Hematopoietic multipotent progenitor cell treated with erythropoietin and hydrocortisone succinate and interleukin-3 and kit ligand, for 17 days (in vitro differentiated cells): Measurements from ENCODE around the gene THSD7A.
A peak's percentile ranks its signal among the peaks of the same experiment; 100 is the strongest.

ENCODE experiments used
- DNase-seq: peaks from one replicate; pipeline ENCODE4 v3.0.0-alpha.2; 2015; ENCODE audit warnings: low spot score

THSD7A gene

GRCh38 chr7:11412036-11412435 lies 420.0 kb downstream of the THSD7A start:
- DNase-seq, result no peak

GRCh38 chr7:11410656-11411644 lies 421.0 kb downstream of the THSD7A start:
- no peak for DNase-seq

- no peak for DNase-seq
Measured at GRCh38 chr7:11404355-11404754, 427.6 kb downstream of the THSD7A start.

DNA sequence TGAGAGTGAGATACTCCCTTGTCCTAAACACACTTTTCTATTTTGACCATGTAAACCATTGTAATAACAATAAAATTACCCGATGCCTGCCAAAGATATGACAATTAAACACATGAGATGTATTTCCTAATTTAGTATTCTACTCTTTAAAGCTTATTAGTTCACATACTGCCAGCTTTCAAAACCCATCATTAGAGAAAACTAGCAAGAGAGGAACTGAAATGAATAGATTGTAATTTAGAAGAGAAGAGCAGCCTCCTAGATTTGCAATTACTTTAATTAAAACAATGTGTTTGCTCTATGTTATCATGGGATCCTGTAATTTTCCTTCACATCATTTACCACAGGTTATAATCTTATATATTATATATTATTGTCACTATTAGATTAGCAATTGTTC lies 428.2 kb downstream of the THSD7A start:
- no peak for DNase-seq

GRCh38 chr7:11394438-11394837 lies 437.6 kb downstream of the THSD7A start:
- no peak for DNase-seq

- no peak for DNase-seq
Measured at GRCh38 chr7:11379641-11380040, 452.4 kb downstream of the THSD7A start.

- DNase-seq, result no peak
Measured at GRCh38 chr7:11376529-11376928, 455.5 kb downstream of the THSD7A start.

- no peak for DNase-seq
Measured at GRCh38 chr7:11374629-11375028, 457.4 kb downstream of the THSD7A start.

DNA sequence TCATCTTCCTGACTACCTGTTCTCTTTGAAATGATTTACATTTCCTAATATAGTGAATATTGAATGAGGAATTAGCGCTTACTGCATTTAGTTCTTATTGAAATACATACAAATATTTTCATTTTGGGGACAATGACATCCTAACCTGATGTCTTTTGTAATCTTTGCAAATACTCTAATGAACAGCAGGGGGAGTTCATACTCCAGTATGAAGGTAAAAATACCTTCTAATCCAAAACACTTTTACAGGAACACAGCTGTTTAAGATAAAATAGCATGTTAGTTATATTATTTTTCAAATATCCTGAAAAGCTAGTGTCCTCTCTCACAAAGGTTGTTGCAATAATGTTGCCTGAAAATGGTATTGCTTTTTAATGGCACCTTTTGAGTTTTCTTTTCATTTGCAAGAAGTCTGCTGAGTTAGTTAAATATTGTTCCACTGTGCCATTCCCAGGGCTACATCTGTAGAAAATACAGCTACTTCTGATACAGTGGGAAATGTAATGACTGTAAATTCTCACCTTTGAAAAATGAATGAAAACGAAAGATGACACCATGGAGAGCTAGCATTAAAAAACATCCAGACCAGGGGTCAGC lies 458.4 kb downstream of the THSD7A start:
- no peak for DNase-seq

DNA sequence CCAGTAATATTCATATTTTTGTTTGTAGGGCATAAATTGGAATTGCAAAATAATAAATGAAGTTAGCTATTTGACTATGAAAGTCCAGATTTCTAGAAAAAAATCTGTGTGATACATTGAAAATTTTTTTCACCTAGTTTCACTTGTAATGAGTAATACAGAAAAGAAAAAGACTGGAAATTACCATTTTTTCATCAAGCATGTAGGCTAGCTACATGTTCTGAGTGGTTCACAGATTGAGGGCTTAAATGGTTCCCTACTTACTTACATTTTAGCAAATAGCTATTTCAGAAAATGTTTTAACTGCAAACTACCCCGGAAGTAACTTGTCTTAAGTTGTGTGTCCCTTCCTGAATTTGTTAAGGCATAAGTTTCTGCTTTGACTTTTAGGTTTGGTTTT lies 462.3 kb downstream of the THSD7A start:
- DNase-seq, result no peak

- no peak for DNase-seq
Measured at GRCh38 chr7:11366118-11366517, 465.9 kb downstream of the THSD7A start.

GRCh38 chr7:11358637-11359036 lies 473.4 kb downstream of the THSD7A start:
- no peak for DNase-seq

DNA sequence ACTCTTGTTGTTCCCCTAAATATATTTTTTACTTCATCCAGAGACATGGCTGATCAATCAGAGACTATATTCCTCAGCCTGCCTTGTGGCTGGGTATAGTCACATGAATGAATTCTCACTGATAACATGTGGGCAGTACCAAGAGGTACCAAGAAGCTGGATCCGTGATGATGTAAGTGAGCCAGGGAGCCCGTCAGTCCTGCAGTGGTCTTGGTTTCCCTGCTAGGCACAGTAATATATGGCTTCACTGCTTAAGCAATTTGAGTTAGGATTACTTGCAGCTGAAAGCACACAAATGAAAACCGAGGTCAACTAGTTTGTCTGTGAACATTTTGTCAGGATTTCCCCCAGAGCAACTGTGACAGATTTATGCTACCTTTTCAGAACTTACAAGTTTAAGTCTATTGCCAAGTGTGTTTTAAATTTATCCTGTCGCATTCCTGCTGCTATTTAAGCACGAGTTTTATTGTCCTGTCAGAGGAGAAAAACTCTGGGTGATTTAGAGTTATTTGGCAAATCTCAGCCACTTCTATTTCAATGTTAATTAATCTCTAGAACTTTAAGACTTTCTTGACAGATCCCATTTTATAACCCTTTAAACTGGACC lies 476.5 kb downstream of the THSD7A start:
- no peak for DNase-seq

DNA sequence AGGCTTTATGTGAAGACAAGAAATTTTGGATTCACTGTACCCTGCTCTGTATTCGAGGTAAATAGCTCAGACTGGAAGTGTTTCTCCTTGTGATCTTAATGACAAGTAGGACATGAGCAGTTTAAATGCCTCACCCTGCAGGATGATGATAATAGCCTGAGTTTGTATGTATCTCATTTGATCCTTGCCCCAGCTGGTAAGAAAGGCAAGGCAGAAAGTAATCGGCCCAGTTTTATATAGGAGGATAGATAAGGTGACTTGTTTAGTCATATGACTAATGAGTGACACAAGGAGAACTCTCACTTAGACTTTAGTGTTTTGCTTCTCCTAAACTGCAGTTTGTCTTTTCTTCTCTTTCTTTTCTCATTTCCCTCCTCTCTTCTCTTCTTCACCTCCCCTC lies 485.7 kb downstream of the THSD7A start:
- DNase-seq, result peak; percentile 6

- no peak for DNase-seq
Measured at GRCh38 chr7:11345621-11346020, 486.4 kb downstream of the THSD7A start.

DNA sequence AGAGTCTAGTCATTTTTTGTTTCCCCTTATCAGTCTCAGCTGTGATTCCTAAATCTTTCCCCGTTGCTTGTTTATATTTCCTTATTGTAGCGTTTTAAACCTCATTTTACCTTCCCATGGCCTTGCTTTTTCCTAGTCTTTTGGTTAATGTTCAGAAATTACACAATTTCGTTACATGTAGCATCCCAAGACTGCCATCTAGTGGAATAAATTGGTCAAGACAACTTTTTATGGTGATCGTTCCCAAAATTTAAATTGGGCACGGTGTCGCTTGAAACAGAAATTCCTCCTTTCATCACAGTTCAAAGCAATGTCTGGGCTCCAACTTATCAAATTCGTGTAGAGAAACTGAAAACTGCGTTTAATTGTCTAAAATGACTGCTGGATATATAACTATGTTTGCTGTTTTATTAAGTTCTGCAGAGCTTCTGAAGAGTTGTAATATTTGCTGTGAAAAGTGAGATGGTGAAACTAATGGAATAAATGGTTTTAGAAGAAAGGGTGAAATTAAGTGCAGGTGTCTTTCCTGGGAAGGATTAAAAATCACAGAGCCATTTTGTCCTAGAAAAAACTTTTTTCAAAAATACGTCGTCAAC lies 488.1 kb downstream of the THSD7A start:
- DNase-seq, result peak; percentile 63

- DNase-seq, result no peak
Measured at GRCh38 chr7:11343136-11343535, 488.9 kb downstream of the THSD7A start.

DNA sequence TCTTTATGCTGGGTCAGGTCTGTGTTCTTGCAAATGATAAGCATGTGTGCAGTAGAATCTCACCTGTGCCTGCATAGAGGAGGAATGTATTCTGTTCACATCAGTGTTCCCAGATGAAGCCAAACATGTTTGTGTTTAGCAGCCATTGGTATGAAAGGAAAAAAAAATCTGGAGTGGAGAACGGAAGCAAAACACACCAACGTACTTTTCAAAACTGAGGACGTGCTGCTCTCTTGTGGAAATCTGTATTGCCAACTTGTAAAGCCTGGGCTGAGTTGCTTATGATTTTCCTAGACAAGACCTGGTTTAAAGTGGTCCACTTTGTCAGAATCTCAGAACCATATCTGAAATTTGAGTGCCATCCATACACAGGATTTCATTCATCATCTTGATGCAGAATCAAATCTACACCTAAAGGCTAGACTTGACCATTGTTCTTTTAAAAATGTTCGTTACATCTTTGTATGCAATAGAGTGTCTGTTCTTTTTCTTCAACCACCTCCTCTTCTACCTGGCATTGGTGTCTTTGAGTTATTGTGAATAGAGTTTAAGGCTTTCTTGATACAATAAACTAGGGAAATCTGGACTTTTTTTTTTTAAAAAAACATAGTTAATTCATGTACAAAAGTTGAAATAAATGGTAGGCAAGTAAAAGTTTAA lies 490.6 kb downstream of the THSD7A start:
- peak; percentile 25 for DNase-seq

GRCh38 chr7:11336432-11336831 lies 495.6 kb downstream of the THSD7A start:
- no peak for DNase-seq

DNA sequence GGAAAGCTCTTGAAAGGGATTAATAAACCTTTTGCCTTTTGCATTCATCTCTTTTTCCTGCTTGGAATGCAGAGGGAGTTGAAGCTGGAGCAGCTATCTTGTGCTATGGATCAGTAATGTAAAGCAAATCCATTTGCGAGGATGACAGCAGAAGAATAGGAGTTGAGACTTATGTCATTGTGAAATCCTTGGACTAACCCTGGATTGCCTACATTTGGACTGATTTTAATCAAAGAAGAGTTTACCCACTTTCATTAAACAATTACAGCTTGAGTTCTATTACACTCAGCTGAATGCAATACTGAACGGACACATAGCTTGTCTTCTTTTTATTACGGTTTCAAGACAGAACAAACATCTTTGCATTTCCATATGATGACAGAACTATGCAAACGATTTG lies 496.1 kb downstream of the THSD7A start:
- DNase-seq, result no peak

DNA sequence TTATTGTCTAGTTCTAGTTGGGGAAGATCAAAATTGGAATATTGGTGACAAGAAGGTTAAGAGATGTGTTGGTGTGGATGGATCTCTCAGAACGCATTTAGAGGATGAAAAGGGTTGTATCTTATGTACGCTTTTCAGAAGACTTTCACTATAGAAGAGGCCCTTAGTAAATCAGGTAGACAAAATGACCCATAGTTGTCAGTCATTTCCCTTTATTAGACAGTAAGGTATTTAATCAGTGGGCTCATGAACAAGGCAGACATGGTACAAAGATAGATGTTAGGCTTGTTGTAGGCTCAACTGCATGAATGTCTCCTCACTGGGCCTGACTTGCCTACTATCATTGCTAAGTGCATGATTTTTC lies 499.2 kb downstream of the THSD7A start:
- no peak for DNase-seq

DNA sequence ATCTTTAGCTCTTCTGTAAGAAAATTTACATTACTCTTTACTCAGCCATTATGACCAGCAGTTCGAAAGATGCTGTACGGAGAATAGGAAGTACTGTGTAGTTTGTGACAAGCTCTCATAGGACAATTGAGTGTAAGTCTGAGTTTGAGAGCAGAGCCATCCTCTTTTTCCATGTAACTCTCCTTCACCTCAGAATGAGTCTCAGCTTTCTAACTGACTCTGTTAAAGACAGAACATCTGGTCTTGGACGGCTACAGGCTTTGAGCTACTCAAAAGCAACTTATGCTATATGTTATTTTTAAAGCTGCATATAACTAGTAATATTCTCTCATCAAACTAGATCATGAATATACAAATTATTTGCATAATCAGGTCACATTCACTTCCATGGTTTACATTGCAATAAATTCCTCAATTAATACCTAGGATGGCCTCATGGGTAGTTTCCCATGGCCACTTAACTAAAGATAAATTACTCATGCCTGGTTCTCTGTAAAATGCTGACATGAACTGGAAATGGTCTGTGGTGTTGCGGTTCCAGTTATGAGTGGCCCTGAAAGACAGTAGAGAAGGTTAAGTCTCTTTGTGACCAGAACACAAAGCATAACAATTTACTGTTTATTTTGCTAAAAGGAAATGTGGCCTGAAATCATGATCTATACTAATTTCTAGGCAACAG lies 499.7 kb downstream of the THSD7A start:
- DNase-seq, result no peak
